ENCODE results near the gene ME3.

Gene ME3

DNA sequence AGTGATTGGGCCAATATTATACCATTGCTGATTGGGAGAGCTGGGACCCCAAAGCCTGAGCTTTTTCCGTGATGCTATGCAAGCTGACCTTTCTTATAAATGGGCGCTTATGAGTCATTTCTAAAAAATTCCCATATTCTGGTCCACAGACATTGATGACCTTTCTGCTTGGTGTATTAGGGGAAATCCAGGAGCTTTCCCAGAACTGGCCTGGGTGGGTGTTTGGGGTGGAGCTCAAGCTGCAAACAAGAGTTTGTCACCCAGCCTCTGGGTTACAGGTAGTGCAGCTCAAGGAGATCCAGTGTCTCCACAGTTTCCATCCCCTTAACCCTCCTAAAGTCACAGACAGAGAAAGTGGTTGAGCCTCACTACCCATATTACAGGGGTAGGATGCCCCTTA lies 230.0 kb downstream of the ME3 start:
- TF ChIP-seq SIN3A (IDR thresholded peaks at IDR 0.05; ENCODE audit: borderline replicate concordance, insufficient read depth, low read length) (no peak), TAF1 (IDR thresholded peaks at IDR 0.05; ENCODE audit: borderline replicate concordance, insufficient read depth, low read length) (no peak), FOXP2 (optimal IDR thresholded peaks at IDR 0.05; ENCODE audit: borderline replicate concordance, extremely low read depth, extremely low read length, insufficient read depth) (no peak), POLR2AphosphoS5 (IDR thresholded peaks at IDR 0.05; ENCODE audit: low read depth, low read length) (no peak)
- TF ChIP-seq, protein P1, sequence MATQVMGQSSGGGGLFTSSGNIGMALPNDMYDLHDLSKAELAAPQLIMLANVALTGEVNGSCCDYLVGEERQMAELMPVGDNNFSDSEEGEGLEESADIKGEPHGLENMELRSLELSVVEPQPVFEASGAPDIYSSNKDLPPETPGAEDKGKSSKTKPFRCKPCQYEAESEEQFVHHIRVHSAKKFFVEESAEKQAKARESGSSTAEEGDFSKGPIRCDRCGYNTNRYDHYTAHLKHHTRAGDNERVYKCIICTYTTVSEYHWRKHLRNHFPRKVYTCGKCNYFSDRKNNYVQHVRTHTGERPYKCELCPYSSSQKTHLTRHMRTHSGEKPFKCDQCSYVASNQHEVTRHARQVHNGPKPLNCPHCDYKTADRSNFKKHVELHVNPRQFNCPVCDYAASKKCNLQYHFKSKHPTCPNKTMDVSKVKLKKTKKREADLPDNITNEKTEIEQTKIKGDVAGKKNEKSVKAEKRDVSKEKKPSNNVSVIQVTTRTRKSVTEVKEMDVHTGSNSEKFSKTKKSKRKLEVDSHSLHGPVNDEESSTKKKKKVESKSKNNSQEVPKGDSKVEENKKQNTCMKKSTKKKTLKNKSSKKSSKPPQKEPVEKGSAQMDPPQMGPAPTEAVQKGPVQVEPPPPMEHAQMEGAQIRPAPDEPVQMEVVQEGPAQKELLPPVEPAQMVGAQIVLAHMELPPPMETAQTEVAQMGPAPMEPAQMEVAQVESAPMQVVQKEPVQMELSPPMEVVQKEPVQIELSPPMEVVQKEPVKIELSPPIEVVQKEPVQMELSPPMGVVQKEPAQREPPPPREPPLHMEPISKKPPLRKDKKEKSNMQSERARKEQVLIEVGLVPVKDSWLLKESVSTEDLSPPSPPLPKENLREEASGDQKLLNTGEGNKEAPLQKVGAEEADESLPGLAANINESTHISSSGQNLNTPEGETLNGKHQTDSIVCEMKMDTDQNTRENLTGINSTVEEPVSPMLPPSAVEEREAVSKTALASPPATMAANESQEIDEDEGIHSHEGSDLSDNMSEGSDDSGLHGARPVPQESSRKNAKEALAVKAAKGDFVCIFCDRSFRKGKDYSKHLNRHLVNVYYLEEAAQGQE (IDR thresholded peaks at IDR 0.05; ENCODE audit: insufficient read depth in 1 of 2, low read depth in 2 of 2, low read length in 2 of 2): no peak

DNA sequence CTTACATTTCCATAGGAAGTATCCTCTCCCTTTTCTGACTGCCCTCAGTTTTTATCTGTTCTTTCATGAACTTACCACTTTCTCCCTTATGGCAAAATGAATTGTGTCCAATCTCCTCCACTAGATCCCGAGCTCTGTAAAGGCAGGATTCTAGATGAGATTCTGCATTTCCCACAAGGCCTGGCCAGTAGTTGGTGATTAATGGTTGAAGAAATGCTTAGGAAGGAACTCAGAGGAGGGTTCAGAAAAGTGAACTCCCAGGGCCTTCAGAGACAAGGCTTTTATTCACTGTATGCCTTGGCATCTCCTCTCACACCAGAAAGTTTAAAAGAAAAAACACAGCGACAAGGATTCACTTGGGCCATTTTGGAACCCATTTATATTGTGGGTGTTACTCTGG lies 231.6 kb downstream of the ME3 start:
- TF ChIP-seq SIN3A (IDR thresholded peaks at IDR 0.05; ENCODE audit: borderline replicate concordance, insufficient read depth, low read length): no peak
- TF ChIP-seq, protein P1 (IDR thresholded peaks at IDR 0.05; ENCODE audit: insufficient read depth in 1 of 2, low read depth in 2 of 2, low read length in 2 of 2): no peak
- no peak for TF ChIP-seq POLR2AphosphoS5 (IDR thresholded peaks at IDR 0.05; ENCODE audit: low read depth, low read length)
- TF ChIP-seq FOXP2 (optimal IDR thresholded peaks at IDR 0.05; ENCODE audit: borderline replicate concordance, extremely low read depth, extremely low read length, insufficient read depth): no peak
- TF ChIP-seq TAF1 (IDR thresholded peaks at IDR 0.05; ENCODE audit: borderline replicate concordance, insufficient read depth, low read length): no peak

DNA sequence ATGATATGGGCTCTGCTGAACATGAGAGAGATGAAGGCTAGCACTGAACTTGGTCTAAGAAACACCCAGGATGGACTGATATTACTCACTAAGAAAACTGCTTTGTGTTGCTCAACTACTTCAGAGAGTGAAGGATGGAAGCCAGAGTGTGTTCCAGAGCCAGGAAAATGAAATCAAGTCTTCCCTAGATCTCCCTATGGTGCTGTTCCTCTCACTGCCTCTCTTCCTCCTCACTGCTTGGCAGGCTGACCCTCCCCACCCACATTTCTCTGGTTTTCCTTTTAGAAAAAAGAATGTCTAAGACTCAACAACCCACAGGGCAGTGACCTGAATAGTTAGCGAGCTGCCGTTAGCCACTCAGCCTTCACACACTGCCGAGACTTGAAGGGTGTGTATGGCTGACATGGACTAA lies 232.1 kb downstream of the ME3 start:
- TF ChIP-seq SIN3A (IDR thresholded peaks at IDR 0.05; ENCODE audit: borderline replicate concordance, insufficient read depth, low read length) (no peak), POLR2AphosphoS5 (IDR thresholded peaks at IDR 0.05; ENCODE audit: low read depth, low read length) (no peak), FOXP2 (optimal IDR thresholded peaks at IDR 0.05; ENCODE audit: borderline replicate concordance, extremely low read depth, extremely low read length, insufficient read depth) (no peak), TAF1 (IDR thresholded peaks at IDR 0.05; ENCODE audit: borderline replicate concordance, insufficient read depth, low read length) (no peak)
- TF ChIP-seq, protein P1 (IDR thresholded peaks at IDR 0.05; ENCODE audit: insufficient read depth in 1 of 2, low read depth in 2 of 2, low read length in 2 of 2): no peak

DNA sequence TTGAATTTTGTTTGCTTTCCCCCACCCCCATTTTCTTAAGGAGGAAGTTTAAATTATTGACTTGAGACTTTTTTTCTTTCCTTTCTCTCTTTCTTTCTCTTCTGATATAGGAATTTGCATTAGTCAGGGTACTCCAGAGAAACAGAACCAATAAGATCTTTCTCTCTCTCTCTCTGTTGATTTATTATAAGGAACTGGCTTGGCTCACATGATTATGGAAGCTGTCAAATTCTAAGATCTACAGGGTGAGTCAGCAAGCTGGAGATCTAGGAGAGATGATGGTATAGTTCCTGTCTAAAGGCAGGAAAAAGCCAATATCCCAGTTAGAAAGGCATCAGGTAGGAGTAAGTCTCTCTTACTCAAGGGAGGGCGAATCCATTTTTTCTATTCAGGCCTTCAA lies 233.7 kb downstream of the ME3 start:
- TF ChIP-seq FOXP2 (optimal IDR thresholded peaks at IDR 0.05; ENCODE audit: borderline replicate concordance, extremely low read depth, extremely low read length, insufficient read depth): no peak
- no peak for TF ChIP-seq SIN3A (IDR thresholded peaks at IDR 0.05; ENCODE audit: borderline replicate concordance, insufficient read depth, low read length)
- no peak for TF ChIP-seq POLR2AphosphoS5 (IDR thresholded peaks at IDR 0.05; ENCODE audit: low read depth, low read length)
- TF ChIP-seq TAF1 (IDR thresholded peaks at IDR 0.05; ENCODE audit: borderline replicate concordance, insufficient read depth, low read length): no peak
- TF ChIP-seq, protein P1 (IDR thresholded peaks at IDR 0.05; ENCODE audit: insufficient read depth in 1 of 2, low read depth in 2 of 2, low read length in 2 of 2): no peak

DNA sequence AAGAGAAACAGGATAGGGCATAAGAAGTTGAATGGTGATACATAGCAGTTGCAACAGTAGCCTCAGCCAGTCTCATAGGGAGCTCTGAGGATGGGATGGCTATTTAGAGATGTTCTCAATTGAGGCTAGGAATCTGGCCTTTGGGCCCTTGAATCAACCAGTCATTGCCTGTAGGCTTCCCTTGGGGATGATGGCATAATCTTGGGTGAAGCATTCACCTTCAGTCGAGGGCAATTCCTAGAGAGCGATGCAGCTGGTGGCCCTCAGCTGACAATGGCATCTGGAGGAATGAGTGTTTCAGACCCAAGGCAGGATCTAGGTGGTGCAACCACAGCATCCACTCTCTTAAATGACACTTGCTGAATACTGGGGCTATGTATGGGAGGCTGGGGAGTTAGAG lies 236.7 kb downstream of the ME3 start:
- TF ChIP-seq SIN3A (IDR thresholded peaks at IDR 0.05; ENCODE audit: borderline replicate concordance, insufficient read depth, low read length): no peak
- no peak for TF ChIP-seq FOXP2 (optimal IDR thresholded peaks at IDR 0.05; ENCODE audit: borderline replicate concordance, extremely low read depth, extremely low read length, insufficient read depth)

Measured in PFSK-1 (cell line).